Dermis blood vessel endothelial cell (primary cell): Measurements from ENCODE around the gene SPX. TPM values are rescaled to one million over a fixed set of nuclear protein-coding genes. Genes with fewer than 3 reads are reported as not detected.
A peak's percentile ranks its signal among the peaks of the same experiment; 100 is the strongest.

ENCODE experiments used
- DNase-seq: peaks from one replicate; pipeline ENCODE4 v3.0.0; 2010
- total RNA-seq: library from RNA; depleted of rRNA; stranded (reverse); fragments of >200 nt; gene quantifications from 2 replicates; pipeline ENCODE4 v1.2.3, GENCODE V29; 2014

SPX gene
- total RNA-seq, 1 donor from 2014 or later: 0.51 TPM

DNA sequence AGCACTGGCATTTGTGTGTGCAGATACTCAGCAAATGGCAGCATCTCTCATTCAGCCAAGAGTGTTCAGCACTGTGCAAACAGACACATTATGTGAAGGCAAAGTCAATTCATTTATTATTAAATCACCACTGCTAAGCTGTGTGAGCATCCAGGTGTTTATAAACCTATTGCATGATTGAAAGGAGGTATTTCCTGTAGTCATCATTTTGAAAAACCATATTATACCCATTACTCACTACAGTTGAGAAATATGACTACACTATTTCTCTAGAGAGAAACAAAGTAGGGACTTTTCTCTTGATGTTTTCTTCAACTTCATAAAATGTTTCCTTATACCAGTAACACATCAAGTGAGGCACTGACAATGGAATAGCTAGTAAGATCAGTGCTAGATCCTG, 13.7 kb downstream of the SPX start:
- DNase-seq: no peak

DNA sequence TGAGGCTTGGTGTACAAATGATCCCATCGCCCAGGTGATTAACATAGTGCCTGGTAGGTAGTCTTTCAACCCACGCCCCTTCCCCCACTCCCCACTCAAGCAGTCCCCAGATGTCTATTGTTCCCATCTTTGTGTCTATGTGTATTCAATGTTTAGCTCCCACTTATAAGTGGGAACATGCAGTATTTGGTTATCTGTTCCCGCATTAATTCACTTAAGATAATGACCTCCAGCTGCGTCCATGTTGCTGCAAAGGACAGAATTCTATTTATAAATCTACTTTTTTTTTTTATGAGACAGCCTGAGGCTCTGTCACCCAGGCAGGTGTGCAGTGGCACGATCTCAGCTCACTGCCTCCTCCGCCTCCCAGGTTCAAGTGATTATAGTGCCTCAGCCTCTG, 15.7 kb downstream of the SPX start:
- DNase-seq: no peak

DNA sequence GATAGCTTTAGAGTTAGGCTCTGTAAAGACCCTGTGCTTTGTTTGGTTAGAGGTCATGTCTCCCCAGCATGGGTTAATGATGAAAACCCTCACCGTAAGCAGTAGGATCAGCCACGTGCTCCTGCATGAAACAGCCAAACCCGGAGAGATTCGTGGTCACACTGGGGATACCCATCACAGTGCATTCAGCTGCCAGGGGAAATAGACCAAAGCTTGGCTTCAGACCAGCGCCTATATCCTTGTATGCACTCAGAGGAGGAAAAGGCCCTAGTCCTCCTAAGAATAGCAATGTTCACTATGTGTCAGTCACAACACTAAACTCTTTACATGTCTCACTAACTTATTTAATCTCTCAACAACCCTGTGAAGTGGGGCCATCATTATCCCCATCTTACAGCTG, 16.3 kb downstream of the SPX start:
- no peak for DNase-seq

DNA sequence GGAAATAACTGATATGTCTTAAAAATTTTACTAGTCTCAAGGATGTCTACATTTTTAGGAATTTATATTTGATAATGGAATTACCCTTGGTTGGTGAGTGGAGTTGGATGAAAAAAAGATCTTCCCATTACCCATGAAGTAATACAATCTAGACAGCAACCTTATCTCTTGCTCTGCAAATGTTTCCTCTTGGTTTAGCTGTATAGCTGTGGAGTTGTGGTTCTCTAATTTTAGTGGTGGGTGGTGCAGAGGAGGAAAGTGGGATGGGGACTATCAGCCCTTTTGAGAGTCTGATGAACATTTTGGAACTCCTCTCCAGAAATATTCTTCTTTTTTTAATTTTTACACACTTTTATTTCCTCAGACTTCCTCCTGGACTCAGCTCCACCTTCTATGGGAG, 17.1 kb downstream of the SPX start:
- no peak for DNase-seq

DNA sequence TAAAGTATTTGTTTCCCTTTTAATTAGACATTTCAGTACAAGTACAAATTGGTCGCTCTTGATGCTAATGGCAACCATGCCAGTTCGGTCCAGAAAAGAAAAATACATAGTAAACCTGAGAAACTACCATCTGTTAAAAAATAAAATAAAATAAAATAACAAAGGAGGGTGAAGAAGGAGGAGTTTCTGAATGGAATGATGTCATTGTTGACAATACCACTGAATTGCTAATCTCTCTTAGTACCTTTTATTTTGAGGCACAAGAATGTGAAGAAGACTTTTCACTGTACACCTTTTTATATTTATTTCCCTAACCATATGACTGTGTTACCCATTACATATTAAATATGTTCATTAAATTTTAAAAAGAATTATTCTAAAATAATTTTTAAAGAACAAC, 19.5 kb downstream of the SPX start:
- no peak for DNase-seq

DNA sequence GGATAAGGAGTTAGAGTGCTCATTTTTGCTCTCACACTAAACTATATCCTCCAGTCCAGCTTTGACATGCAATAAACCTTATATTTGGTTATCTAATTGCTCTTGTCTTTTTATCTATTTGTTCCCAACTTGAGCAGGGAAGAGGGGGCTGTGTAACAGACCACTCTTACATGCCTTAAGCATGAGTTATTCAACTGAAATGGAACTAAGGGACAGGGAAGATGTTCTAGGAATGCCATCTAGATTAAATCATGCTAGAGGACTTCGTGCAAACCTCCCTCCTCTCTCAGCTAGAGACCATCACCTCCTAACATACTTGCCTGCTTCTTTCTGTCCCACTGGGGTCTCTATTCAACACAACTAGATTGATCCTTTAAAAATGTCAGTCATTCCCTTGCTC, 20.6 kb downstream of the SPX start:
- DNase-seq: no peak

DNA sequence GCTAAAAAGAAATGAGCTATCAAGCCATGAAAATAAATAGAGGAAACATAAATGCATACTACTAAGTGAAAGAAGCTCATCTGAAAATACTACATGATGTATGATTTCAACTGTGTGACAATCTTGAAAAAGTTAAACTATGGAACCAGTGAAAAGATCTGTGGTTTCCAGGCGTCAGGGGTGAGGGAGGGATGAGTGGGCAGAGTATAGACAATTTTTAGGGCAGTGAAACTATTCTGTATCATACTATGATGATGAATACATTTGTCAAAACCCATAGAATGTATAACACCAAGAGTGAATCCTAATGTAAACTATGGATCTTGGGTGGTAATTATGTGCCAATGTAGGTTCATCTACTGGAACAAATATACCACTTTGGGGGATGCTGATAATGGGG, 21.3 kb downstream of the SPX start:
- DNase-seq: no peak

DNA sequence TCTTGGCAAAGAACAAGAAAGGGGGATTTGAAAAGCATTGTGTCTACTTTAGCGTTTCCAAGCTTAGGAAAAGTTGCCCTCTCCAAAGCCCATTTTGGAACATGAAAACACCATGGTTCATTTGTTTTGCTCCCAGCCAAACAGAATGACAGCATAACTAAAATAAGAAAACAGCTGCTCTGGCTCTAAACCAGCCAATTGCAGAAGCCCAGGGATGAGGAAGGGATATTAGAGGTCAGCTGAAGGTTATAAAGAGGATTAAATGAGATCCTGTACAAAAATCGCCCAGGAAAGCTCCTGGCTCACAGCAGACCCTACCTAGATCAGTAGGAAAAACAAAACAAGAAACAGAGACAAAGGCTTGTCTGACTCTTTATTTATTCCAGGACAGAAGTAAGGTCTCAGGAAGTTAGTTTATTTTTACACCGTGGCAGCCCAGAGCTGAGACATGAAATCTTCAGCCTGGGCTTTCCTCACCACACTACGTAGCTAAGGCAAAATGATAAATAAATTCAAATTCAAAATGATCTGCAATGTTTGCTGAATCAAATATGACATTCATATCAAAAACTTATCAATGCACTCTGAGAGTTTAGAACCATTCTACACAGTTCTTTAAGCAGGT, 25.9 kb downstream of the SPX start:
- no peak for DNase-seq

DNA sequence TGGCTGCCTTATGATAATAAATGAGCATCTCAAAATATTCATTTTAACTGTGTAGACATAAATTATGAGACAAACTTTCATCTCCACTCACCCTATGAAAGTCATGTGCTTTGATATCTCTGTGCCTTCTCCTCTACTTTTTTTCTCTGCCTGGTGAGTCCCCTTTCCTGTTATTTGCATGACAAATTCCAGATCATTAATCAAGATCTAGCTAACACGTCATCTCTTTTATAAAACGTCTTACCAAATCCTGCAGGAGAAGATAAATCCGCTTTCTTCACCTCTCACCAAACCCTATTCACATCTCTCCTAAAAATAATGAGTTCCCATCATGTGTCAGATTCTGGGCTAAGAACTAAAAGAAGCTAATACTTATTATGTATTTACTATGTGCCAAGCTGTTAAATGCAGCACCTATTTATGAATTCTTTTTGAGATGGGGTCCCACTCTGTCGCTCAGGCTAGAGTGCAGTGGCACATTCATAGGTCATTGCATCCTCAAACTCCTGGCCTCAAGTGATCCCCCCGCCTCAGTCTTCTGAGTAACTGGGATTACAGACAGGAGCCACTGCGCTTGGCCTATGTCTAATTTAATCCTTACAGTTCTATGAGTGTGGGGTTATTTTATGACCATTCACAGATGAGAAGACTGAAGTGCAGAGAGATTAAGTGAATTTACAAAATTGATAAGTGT, 26.7 kb downstream of the SPX start:
- no peak for DNase-seq

DNA sequence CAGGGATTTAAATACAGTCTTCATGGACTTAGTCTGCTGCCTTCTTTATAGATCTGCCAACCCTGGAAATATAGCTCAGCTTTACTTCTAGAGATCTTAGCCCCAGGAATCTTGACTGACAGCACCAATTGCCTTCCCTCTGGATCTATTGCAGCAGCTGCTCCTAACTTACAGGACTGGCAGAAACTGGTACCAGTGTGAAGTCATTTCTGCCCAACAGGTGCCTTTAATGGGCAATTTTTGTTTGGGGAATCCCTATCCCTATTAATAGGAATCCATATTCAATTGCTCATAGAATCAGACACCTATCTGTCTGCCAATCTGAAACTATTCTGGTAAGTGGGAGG, 27.2 kb downstream of the SPX start:
- DNase-seq: no peak

DNA sequence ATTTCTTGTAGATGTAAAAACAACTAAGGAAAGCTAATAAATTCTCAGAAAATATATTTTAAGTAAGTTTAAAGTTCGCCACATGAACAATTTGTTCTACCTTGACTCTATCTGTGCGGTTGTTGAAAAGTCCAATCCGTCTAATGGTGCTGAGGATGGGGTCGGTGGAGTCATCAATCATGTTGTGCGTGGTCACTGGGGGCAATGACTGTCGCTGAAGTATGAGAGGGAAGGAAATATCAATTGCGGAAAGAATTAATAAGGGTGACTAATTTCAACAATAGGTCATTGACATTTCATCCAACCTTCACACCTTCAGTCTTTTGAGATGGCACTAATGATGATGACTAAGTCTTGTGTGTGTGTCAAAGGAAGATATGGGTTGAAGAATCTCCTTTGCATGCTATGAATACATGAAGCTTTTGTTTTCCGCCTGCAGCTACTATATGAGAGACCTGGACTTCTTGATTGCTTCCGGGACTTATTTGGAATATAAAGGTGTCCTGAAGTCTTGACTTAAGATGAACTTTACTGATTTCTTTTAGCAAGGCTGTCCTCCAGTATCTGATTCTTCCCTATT, 32.1 kb downstream of the SPX start:
- no peak for DNase-seq

DNA sequence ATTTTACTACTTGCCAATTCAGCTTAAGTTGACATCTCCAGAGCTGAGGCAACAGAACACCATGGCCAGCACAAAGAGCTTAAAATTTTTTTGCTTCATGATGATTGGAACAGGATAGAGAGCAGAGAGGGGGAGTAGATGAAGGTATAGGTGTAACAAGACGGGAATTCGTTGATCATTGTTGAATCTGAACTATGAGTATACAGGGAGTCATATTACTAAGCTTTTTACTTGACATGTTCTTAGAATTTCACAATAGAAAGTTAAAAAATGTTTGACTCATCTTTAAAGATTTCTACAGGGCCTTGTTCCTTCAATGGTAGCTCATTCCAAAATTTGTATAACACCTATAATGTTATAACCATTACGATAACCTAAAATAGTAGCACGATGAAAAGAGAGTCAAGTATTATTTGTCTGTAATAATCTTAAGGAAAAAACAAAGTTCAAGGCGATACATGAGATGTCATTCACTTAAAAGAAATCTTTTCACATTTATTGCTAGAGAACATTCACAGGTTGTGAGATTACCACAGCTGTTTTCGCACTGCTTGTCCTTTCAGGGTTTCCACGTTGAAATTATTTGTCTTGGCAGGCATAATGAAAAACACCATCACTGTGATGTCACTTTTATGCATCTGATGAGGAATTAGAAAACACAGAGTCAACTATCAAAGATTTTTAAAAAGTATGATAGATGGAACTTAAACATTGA, 33.9 kb downstream of the SPX start:
- DNase-seq: peak; percentile 44

DNA sequence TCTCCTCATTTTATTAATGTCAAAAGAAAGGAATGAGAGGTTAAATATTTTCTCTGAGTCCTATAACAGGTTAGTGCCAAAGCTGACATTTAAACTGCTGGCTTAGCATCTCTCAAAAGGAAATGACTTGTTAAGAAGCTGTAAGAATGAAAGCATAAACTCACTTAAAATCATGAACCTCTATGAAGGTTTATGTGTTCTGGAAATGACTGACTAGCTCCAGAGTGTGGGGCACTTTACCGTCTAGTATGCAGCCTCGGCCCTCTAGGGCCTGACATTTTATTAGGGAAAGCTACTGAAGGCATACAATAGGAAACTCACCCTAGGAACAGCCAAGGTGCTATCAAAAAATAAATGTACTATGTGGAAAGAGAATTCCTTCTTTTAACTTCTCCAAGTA, 35.1 kb downstream of the SPX start:
- no peak for DNase-seq

DNA sequence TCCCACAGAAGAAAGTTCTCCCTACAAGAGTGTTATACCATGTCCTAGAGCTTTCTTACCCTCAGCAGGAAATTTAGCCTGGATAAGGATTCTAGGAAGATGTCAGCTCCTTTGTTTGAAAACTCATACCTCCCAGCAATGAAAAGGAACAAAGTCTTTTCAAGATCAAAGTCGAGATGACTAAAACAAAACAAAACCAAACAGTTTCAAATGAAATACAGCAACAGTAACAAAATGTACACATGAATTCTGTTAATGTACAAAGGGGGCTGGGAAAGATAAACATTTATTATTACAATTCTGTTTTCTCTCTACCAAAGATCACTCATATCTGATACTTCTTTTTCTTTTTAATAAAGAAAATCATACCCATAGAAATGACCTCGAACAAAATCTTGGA, 36.8 kb downstream of the SPX start:
- no peak for DNase-seq

DNA sequence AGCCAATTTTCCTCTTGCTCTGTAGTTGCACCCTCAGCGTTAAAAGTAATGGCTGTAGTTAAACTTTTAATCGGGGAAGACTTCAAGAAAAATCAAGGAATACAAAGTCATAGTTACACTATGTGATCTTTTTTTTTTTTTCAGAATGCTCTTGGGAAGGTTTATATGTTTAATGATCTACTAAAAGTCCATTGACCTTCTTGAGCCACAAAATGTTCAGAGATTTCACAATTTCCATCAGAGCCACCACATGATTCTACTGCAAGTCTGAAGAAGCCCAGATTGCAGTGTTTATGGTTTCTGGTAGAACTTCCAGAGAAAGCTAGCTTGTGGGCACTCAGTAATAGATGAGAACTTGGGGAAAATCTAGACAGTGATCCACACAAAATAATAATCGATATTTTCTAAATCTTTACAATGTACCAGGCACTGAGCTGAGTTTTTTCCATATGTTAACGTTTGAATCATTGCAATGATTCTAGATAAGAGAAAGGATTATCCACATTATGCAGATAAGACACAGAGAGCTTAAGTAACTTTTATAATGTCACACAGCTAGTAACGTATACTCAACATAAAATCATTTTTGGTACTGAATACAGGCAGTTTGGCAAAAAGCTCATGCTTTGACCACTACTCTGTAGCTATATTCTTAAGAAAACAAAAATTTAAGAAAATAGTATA, 40.3 kb downstream of the SPX start:
- no peak for DNase-seq

DNA sequence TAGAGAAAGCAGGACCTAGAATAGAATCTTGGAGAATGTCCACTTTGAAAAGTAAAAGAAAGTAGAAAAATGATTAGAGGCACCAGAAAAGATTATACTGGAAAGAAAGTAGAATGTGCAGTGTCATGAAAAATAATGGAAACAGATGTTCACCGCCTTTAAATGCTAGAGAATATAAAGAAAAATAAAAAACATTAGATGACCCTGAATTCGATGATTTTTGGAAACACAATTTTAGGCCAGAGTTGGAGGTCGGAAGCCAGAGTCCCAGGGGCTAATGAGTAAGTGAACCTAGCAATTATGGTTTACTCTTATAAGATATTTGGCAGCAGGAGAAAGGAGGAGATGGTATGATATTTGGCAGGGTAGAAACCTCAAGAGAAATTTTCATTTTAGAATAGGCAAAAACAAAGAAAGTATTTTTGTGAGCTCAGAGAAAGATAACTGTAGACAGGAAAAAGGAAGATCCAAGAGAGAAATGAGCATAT, 40.9 kb downstream of the SPX start:
- DNase-seq: no peak

DNA sequence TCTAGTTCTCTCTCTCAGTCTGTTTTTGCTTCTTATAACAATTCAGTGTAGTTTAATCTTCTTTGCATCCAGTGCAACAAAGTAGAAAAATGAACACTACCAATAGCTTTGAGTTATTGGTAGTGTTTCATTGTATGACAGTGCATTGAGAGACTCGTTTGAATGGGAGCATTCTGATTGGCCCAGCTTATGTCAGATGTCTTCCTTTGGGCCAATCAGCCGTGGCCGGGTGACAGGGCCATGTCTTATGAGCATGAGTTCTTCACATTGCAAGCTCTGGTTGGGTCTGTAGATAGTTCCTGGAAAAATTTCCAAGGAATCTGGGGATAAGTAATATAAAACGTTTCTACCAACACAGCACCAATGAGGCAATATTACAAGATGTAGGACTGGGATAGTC, 42.0 kb downstream of the SPX start:
- DNase-seq: no peak

DNA sequence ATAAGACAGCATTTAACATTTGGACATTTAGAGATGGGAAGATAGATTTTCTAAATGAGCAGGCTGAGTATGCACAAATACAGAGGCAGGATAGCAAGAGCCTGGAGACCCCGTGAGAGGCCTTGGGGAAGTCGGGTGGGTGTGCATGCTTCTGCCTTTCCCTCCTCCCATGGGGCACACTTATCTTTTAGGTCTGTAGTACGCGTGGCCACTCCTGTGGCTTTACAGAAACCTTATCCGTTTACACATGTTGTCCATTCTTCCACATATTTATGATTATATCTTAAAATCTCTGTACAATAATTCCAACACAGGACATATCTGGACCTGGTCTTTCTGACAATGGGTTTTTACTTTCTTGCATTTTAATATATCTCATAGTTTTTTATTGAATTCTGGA, 45.0 kb downstream of the SPX start:
- no peak for DNase-seq

DNA sequence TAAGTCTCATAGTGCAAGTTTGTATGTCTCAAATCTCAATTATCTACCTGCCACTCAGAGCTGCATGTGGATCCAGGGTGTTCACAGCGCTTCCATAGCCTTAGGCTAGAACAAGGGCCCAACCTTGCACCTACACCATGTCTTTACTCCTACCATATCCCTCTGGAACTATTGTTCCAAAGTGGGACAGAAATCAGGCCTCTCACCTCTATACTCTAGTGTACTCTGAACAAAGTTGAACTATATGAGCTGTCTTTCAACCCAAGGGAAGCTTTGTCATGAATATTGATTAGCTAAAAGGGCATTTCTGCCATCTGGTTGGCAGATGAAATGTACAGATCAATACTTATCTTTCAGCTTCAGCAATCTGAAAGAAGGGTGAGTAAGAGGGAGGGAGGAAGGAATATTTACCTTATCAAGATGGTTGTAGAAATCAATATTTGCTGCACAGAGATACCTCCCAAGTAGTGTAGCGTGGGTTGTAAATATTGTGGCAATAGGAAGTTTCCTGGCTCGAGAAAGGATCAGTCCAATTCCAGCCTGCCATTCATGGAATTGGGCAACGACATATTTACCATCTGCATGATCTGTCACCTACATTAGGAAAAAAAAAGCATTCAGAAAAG, 47.8 kb downstream of the SPX start:
- DNase-seq: no peak

DNA sequence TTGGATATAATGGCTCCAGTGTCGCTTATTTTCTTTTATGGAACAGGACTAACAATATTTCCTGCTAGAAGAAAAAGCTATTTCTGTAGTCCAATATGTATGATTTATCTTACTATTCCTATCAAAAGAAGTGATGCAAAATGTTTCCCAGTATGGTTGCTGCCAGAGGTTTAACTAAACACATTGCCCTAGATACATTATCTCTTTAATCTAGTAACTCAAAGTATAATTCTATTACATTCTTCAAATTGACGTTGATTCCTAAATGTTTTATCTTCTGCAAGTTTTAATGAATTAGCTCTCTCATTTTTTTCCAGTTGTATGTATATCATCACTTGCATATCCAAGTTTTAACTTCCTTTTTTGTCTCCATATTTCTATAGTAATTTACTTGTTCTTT, 50.3 kb downstream of the SPX start:
- no peak for DNase-seq

DNA sequence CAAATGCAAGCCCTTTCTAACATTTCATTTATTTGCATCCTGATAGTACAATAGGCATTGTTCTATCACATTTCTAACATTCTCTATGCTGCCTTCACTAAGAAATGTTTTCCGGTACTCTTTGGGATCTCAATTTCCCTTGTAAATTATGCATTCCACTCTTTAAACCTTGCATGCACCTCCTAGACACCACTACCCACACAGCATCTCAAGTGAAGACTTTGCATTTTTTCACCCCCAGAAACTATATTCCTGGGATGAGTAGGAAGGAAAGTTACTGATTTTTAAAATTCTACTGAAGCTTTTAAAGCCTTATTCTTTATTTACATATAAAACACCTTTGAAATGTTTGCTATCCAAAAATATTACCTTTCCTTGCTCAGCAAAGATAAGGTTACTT, 51.4 kb downstream of the SPX start:
- DNase-seq: no peak

DNA sequence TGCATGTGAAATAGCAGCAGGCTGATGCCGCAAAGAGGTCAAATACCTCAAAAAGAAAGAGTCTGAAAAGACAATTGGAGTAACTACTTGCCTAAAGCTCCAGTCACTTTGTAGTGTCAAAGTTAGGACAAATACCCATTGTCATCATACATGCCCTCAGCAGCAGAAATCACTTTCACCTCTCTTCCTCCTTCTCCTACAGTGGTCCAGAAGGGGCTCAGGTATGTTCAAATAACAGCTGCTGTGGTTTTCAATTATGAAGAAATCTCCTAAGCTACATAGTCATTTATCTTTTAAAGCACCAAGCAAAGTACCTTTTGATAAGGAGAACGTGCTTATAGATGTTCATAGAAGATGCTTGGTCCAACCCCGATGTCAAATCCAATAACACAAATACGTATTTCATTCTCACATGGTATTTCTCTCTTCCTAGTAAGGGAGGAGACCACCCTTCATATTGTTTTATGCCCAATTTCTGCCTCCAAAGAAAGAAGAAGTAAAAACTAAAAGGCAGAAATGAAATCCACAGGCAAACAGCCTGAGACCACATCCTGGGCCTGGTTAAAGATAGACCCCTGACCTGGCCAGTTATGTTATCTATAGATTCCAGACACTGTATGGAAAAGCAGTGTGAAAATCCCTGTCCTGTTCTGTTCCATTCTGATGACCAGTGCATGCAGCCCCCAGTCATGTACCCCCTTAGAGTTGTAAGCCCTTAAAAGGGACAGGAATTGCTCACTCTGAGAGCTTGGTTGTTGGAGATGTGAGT, 54.8 kb downstream of the SPX start:
- DNase-seq: no peak
